GM23248 (cell line): ENCODE data around the gene MAGI1.

Source experiments
- EZH2 ChIP-seq: fragments of 200-600 bp; sonication (generic); IDR thresholded peaks from 2 replicates; pipeline ENCODE4 v1.6.1; 2018; ENCODE audit warnings: antibody characterized with exemption, mild to moderate bottlenecking; ENCODE audit not compliant: insufficient read depth, poor library complexity, severe bottlenecking
- EZH2phosphoT487 ChIP-seq: fragments of 200-600 bp; sonication (generic); IDR thresholded peaks from 2 replicates; pipeline ENCODE4 v1.6.1; 2018; ENCODE audit warnings: antibody characterized with exemption, moderate library complexity, mild to moderate bottlenecking, low read depth; ENCODE audit not compliant: insufficient read depth

DNA sequence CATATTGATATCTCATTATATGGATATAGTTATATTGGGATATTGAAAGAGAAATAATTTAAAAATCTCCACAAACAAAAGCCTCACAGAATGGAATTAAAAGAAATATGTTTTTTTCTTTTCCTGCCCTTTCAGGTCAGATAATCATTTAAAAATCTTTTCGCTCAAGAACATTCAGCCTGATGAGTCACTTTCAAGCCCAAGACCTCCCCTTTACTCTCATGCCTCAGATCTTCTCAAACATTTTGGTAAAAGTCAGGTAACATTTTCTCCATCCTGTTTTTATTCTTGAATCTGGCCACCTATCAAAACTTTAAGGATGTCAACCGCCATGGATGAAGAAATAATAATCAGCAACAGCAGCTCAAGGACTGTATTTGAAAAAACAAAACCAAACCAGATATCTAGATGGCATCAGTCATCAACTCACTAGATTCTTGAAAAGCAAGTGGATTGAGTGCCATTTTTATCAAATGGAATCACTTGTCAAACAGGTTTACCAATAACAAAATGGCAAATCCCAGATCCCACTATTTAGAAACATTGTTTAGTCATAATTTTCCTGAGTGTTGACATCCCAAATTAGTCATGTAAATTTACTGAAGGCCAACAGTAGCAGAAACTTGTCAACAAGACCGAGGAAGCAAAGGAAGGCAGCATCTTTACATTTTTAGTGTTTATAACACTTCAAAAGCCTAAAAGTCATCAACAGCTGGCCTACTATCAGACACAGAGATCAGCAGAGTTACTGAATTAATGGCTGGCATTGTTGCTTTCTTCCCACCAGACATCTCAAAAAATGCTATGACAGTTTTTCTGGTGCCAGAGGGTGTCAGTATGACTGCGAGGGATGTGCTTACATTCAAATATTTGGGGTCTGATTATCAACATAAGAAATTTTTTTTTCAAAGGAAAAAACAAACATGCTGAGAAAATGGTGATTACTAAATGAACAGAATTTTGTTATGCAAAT, 444.7 kb downstream of the MAGI1 start:
- TF ChIP-seq EZH2, result no peak
- no peak for TF ChIP-seq EZH2phosphoT487
